Limb (tissue), 2 donors: Measurements from ENCODE around the gene NR2C2AP.
A peak's percentile ranks its signal among the peaks of the same experiment; 100 is the strongest.
"Not testable (repeated sequence)": the region's sequence is repeated elsewhere in the genome, so short reads cannot be mapped to it uniquely, and the experiment has no call there.

Source experiments
- DNase-seq, 2 donors: peaks; one replicate each; pipeline ENCODE4 v3.0.0-alpha.2; 2016; ENCODE audit errors: extremely low spot score in 2 of 2

The NR2C2AP gene

GRCh38 chr19:19185853-19186740 is 17.1 kb downstream of the NR2C2AP start:
- DNase-seq: no peak

GRCh38 chr19:19181488-19181998 is 21.7 kb downstream of the NR2C2AP start:
- no peak for DNase-seq

GRCh38 chr19:19179548-19180441 is 23.4 kb downstream of the NR2C2AP start:
- no peak for DNase-seq

- no peak for DNase-seq
Measured at GRCh38 chr19:19176950-19177349, 26.3 kb downstream of the NR2C2AP start.

- DNase-seq: not testable (repeated sequence)
Measured at GRCh38 chr19:19173243-19173642, 30.0 kb downstream of the NR2C2AP start.

GRCh38 chr19:19171821-19172532 is 31.2 kb downstream of the NR2C2AP start:
- DNase-seq: peak in 1 of 2 donors; percentile 50

GRCh38 chr19:19170873-19171672 is 32.1 kb downstream of the NR2C2AP start:
- DNase-seq: peak in 1 of 2 donors; percentile 2

GRCh38 chr19:19170053-19170872 is 33.0 kb downstream of the NR2C2AP start, which contains the start of gene MEF2B:
TSS of gene MEF2B (minus strand) at chr19:19170263. CDS start at chr19:19150735, 19,528 bp downstream.
- peak; percentile 57 to 77 for DNase-seq

GRCh38 chr19:19169236-19170052 is 33.8 kb downstream of the NR2C2AP start:
- no peak for DNase-seq

GRCh38 chr19:19167612-19168011 is 35.6 kb downstream of the NR2C2AP start:
- no peak for DNase-seq

GRCh38 chr19:19165396-19165795 is 37.8 kb downstream of the NR2C2AP start:
- no peak for DNase-seq

GRCh38 chr19:19162495-19162894 is 40.7 kb downstream of the NR2C2AP start:
- no peak for DNase-seq

- DNase-seq: no peak
Measured at GRCh38 chr19:19160461-19161035, 42.7 kb downstream of the NR2C2AP start.

- no peak for DNase-seq
Measured at GRCh38 chr19:19159534-19159933, 43.7 kb downstream of the NR2C2AP start.

- no peak for DNase-seq
Measured at GRCh38 chr19:19157808-19158207, 45.4 kb downstream of the NR2C2AP start.

GRCh38 chr19:19155495-19156219 is 47.6 kb downstream of the NR2C2AP start:
- no peak for DNase-seq

- DNase-seq: no peak
Measured at GRCh38 chr19:19154768-19155494, 48.3 kb downstream of the NR2C2AP start.
